OCI-LY7 (cell line): ENCODE data around the gene FMN2.

Experiments
- CTCF ChIP-seq: fragments of 200-600 bp; sonication (generic); conservative IDR thresholded peaks from 2 replicates; pipeline ENCODE4 v1.5.1; 2014; ENCODE audit warnings: mild to moderate bottlenecking, antibody characterized with exemption, low read length, moderate library complexity, mixed read lengths
- EZH2phosphoT487 ChIP-seq: fragments of 200-600 bp; sonication (generic); IDR thresholded peaks from 2 replicates; pipeline ENCODE4 v1.6.1; 2018; ENCODE audit warnings: low read depth, borderline replicate concordance, mild to moderate bottlenecking, mixed run types, antibody characterized with exemption, low read length, moderate library complexity, mixed read lengths

- no peak for TF ChIP-seq CTCF
- TF ChIP-seq EZH2phosphoT487: no peak
These were observed 120.9 kb downstream of the FMN2 start for GRCh38 chr1:240212556-240212955.
